Subcutaneous adipose tissue (tissue), 4 donors: Measurements from ENCODE around the gene NOS1AP. TPM values are rescaled to one million over a fixed set of nuclear protein-coding genes. Genes with fewer than 3 reads are reported as not detected.

Source experiments
- total RNA-seq, 4 donors: library from RNA; depleted of rRNA; stranded (reverse); fragments of >200 nt; gene quantifications; one replicate each; pipeline ENCODE4 v1.1.0, GENCODE V29; 2016
- TF ChIP-seq, protein P1 (sequence below): fragments of 450-650 bp; IDR thresholded peaks from one replicate; pipeline ENCODE4 v1.5.1; 2016; ENCODE audit warnings: low read depth, mild to moderate bottlenecking, control low read depth, antibody characterized with exemption, moderate library complexity

The NOS1AP gene
- total RNA-seq: 1 to 10 TPM in 2 of 4 donors, under 1 TPM in 2; 0.51 to 5.1 (median 0.96) TPM

DNA sequence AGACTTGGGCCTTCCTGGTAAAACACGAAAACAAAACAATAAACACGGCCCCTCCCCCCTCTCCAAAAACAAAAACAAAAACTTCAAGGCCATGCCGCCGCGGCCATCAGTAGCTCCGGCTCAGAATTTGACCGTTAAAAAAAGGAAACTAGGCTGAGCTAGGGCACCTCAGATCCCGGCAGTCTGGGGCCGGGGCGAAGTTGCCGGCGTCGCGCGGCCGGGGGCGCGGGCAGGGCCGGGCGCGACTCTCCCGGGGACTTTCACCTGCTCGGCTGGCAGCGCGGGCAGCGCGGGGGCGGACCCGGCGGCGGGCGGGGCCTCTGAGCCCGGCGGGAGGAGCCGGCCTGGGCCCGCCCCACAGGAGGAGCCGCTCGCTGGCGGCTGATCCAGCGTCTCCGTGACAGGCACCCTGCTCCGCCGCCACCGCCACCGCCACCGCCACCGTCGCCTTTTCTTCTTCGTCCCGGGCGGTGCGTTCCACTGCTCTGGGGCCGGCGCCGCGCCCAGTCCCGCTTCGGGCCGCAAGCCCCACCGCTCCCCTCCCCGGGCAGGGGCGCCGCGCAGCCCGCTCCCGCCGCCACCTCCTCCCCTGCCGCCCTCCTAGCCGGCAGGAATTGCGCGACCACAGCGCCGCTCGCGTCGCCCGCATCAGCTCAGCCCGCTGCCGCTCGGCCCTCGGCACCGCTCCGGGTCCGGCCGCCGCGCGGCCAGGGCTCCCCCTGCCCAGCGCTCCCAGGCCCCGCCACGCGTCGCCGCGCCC, at the start of gene NOS1AP:
TSS of gene NOS1AP (plus strand) at position 358 of the 760 bp plus-strand sequence. CDS start 487 bp downstream, outside the sequence.
- TF ChIP-seq, protein P1, sequence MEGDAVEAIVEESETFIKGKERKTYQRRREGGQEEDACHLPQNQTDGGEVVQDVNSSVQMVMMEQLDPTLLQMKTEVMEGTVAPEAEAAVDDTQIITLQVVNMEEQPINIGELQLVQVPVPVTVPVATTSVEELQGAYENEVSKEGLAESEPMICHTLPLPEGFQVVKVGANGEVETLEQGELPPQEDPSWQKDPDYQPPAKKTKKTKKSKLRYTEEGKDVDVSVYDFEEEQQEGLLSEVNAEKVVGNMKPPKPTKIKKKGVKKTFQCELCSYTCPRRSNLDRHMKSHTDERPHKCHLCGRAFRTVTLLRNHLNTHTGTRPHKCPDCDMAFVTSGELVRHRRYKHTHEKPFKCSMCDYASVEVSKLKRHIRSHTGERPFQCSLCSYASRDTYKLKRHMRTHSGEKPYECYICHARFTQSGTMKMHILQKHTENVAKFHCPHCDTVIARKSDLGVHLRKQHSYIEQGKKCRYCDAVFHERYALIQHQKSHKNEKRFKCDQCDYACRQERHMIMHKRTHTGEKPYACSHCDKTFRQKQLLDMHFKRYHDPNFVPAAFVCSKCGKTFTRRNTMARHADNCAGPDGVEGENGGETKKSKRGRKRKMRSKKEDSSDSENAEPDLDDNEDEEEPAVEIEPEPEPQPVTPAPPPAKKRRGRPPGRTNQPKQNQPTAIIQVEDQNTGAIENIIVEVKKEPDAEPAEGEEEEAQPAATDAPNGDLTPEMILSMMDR: no peak

DNA sequence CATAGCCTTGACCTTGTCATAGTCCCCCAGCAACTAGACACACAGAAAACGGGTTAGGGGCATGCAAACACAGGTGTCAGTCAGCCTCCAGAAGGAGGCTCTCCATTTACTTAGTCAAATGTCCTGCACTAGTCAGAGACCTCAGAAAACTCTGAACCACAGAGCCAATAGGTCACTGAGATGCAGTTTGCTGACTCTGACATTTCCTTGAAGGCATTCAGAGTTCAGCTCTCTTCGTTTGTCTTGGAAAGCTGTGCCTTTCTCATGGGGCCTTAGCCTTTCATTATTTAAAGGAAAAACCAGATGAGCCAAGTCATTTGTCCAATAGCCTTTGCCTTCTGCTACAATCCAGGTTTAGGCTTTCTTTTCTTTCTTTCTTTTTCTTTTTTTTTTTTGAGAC, 49.3 kb upstream of the NOS1AP start:
- TF ChIP-seq, protein P1: no peak

DNA sequence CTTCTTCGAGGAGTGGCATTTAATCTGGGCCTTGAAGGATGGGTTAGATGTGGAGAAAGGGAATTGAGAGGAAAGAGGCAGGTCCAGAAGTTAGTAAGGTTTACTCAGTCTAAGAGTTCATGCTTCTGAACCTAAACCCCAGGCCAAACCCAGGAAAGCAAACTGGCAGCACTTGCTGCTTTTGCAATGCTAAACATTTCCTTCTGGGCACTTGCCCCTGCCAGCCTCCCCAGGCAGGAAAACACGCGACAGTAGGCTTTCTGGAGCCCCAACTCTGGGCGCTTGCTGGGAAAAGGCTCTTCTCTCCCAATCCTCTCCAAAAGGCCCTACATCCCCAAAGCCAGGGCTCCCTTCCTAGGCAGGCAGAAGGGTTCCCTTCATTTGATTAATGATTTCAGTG, 48.4 kb upstream of the NOS1AP start:
- TF ChIP-seq, protein P1: no peak

DNA sequence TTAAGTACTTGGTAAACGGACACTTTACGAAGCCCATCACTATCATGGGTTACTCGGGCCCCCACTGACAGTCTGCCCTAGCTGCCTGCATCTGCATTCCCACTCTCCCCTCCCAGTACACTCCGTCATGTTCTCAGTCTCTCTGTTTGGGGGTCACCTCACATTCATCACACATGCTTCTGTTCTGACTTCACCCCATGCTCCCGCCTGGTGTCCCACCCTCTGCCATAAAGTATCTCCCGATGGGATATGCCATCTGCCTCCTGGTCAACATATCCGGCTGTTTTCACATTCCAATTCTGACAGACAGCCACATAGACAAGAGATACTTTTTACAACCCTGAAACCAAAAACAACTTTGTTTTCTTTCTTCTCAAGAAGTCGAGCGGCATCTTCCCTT, 46.9 kb upstream of the NOS1AP start:
- TF ChIP-seq, protein P1: no peak

DNA sequence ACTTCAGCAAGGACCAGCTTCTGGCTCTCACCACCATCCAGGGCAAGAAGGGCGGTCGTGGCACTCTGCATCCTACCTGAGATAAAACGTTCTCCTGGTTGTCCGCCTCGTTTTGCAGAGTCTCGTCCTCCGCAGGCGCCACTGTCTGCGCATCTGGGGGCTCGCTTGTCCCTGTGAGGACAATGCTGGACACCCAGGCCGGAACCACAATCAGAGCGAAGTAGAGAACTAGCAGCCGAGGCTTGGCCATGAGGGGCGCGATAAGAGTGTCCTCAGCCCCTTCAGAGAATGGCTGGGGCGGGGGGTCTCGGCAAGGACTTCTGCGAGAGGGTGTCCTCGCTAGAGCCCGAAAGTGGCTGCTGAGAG, 46.3 kb upstream of the NOS1AP start:
- TF ChIP-seq, protein P1: no peak

DNA sequence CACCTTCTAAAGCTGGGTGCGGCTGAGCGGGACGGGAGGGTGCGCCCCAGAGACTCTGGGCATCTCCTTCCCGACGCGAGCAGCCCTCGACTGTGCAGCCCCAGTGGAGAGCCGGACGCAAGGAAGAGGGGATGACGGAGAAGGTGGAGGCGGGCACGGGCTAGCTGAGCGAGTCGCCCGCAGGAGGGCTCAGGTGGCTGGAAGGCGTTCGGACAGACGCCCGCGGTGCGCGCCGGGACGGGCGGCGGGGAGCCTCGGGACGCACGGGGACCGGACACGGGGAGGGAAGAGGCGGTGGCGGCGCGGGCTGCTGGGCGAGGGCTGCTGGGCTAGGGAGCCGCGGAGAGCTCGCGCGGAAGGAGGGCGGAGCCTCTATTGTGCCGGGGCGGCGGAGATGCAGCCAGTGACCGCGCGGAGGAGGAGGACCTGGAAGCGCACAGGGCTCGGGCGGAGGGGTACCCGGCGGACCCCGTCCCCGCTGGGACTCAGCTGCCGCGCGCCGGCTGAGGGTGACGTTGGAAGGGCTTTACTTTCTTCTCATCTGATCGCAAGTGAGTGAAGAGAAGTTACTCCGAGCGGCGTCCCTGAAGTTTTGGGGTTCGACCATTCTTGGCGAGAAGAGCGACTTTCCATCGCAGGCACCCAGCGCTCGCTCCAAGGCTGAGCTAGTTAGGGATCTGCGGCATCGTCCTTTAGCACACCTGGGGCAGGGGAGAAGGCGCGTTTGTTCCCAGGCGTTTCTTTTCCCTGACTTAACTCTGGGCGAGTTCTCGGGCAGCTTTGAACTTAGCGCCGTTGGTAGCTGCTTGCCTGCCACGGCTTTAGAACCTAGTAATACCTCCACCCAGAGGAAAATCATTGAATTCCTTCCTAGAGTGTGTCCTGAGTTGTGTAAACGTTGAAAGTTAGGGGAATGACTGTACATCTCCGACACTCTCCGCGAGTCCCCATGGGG, 45.7 kb upstream of the NOS1AP start, which contains the start of gene OLFML2B:
TSS of gene OLFML2B (minus strand) at position 323 of the 955 bp plus-strand sequence. CDS start 439 bp downstream, outside the sequence.
- TF ChIP-seq, protein P1: no peak

DNA sequence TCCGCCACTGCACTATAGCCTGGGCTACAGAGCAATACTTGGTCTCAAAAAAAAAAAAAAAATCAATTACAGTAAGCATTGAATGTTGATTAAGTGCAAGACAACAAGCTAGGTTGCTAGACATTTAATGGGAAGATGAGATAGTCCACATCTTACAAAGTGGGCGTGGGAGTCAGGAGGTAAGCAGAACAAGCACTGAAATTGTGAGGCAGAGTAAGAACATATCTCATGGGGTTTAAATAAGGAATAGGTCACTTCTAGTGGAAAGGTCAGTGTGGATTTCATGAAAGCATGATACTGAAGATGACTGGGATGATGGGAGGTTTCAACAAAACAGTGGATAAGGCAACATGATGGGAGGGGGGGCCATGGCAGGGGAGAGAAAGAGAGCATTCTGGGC, 44.0 kb upstream of the NOS1AP start:
- TF ChIP-seq, protein P1: no peak
